HCT116 (cell line): ENCODE data around the gene HSPG2.

ENCODE experiments used
- POLR2A ChIP-seq: IDR thresholded peaks from 2 replicates; pipeline ENCODE4 v1.7.0; 2011; ENCODE audit warnings: borderline replicate concordance; ENCODE audit not compliant: insufficient read depth, insufficient read length; ENCODE audit errors: extremely low read depth
- TF ChIP-seq, protein P1 (sequence below), 3 experiments: fragments of 200-600 bp in 1 of 3; sonication (generic) in 1 of 3; IDR thresholded peaks in 2 of 3; conservative IDR thresholded peaks in 1 of 3; 2 replicates each; pipeline ENCODE4 v1.5.1; 2012 to 2017; ENCODE audit warnings: low read depth in 2 of 3, low read length in 2 of 3, antibody characterized with exemption in 1 of 3, borderline replicate concordance in 1 of 3, control low read depth in 1 of 3, mild to moderate bottlenecking in 1 of 3, mixed read lengths in 1 of 3, mixed run types in 1 of 3, moderate library complexity in 1 of 3; ENCODE audit not compliant: insufficient read depth in 1 of 3

- TF ChIP-seq, protein P1, sequence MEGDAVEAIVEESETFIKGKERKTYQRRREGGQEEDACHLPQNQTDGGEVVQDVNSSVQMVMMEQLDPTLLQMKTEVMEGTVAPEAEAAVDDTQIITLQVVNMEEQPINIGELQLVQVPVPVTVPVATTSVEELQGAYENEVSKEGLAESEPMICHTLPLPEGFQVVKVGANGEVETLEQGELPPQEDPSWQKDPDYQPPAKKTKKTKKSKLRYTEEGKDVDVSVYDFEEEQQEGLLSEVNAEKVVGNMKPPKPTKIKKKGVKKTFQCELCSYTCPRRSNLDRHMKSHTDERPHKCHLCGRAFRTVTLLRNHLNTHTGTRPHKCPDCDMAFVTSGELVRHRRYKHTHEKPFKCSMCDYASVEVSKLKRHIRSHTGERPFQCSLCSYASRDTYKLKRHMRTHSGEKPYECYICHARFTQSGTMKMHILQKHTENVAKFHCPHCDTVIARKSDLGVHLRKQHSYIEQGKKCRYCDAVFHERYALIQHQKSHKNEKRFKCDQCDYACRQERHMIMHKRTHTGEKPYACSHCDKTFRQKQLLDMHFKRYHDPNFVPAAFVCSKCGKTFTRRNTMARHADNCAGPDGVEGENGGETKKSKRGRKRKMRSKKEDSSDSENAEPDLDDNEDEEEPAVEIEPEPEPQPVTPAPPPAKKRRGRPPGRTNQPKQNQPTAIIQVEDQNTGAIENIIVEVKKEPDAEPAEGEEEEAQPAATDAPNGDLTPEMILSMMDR (IDR thresholded peaks at IDR 0.05 in 2 of 3, conservative IDR thresholded peaks at IDR 0.05 in 1 of 3; ENCODE audit: borderline replicate concordance in 1 of 3, insufficient read depth in 1 of 3, low read depth in 2 of 3, low read length in 2 of 3): no peak
- TF ChIP-seq POLR2A: no peak
These were observed 19.8 kb upstream of the HSPG2 start for GRCh38 chr1:21956720-21957552.
